GM19023 (cell line): ENCODE measurements around the gene ERGIC1.
"Not testable (repeated sequence)": the region's sequence is repeated elsewhere in the genome, so short reads cannot be mapped to it uniquely, and the experiment has no call there.

ENCODE experiments used
- ATAC-seq: cut with Tn5 transposase; IDR thresholded peaks from one replicate; pipeline ENCODE4 v1.9.1; 2021; ENCODE audit warnings: mild to moderate bottlenecking, moderate library complexity; ENCODE audit not compliant: unreplicated experiment

Gene ERGIC1

GRCh38 chr5:172800088-172800551 is 33.9 kb upstream of the ERGIC1 start:
- ATAC-seq = no peak

DNA sequence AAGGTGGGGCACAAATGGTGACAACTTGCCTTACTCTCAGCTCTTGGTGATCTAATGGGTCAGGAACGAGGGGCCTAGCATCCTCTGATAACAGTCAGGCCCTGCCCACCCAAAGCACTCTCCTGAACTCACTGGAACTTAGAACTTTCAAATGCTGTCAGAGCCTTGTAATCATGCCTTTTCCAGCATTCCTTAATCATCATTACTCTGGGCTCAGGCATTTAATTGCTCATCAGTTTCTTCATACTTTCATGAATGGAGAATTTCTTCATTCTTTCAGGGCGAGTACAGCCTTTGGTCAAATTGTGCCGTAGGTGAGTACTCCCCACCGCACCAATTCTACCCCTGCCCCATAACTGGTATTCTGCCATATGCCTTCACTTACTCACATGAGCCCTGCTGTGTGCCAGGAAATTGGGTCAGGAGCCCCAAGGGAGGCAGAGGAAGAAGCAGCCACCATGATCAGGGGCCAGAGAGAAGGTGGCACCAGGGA is 32.8 kb upstream of the ERGIC1 start:
- ATAC-seq = no peak

GRCh38 chr5:172802112-172802511 is 31.9 kb upstream of the ERGIC1 start:
- ATAC-seq = no peak

DNA sequence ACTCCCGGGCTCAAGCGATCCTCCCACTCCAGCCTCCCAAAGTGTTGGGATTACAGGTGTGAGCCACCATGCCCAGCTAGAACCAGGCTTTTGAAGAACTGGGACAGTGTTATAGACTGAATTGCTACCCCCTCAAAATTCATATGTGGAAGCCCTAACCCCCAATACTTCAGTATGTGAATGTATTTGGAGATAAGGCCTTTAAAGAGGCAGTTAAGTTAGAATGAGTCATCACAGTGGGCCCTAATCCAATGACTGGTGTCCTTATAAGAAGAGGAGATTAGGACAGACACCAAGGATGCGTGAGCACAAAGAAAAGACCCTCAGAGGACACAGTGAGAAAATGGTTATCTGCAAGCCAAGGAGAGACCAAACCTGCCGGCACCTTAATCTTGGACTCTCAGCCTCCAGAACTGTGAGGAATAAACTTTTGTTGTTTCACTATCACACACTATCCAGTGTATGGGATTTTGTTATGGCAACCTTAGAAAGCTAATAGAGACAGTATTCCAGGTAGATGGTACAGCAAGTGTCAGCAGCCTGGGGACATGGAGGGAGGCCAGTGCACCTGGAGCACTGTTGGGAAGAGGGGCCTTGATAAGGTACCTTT is 31.4 kb upstream of the ERGIC1 start:
- no peak for ATAC-seq

GRCh38 chr5:172805018-172805683 is 28.9 kb upstream of the ERGIC1 start:
- ATAC-seq = no peak

GRCh38 chr5:172805736-172806255 is 28.3 kb upstream of the ERGIC1 start:
- no peak for ATAC-seq

- ATAC-seq = peak; percentile 95
Observed at GRCh38 chr5:172806897-172807672, 27.0 kb upstream of the ERGIC1 start.

GRCh38 chr5:172807766-172808311 is 26.2 kb upstream of the ERGIC1 start:
- ATAC-seq = no peak

GRCh38 chr5:172809774-172810173 is 24.3 kb upstream of the ERGIC1 start:
- no peak for ATAC-seq

- not testable (repeated sequence) for ATAC-seq
Observed at GRCh38 chr5:172810996-172811395, 23.1 kb upstream of the ERGIC1 start.

- no peak for ATAC-seq
Observed at GRCh38 chr5:172815631-172816030, 18.4 kb upstream of the ERGIC1 start.

- ATAC-seq = no peak
Observed at GRCh38 chr5:172816925-172817562, 17.0 kb upstream of the ERGIC1 start.

- no peak for ATAC-seq
Observed at GRCh38 chr5:172817664-172818063, 16.4 kb upstream of the ERGIC1 start.

GRCh38 chr5:172818081-172818480 is 16.0 kb upstream of the ERGIC1 start:
- no peak for ATAC-seq

GRCh38 chr5:172819569-172819968 is 14.5 kb upstream of the ERGIC1 start:
- ATAC-seq = no peak

GRCh38 chr5:172820046-172820767 is 13.8 kb upstream of the ERGIC1 start:
- ATAC-seq = no peak

DNA sequence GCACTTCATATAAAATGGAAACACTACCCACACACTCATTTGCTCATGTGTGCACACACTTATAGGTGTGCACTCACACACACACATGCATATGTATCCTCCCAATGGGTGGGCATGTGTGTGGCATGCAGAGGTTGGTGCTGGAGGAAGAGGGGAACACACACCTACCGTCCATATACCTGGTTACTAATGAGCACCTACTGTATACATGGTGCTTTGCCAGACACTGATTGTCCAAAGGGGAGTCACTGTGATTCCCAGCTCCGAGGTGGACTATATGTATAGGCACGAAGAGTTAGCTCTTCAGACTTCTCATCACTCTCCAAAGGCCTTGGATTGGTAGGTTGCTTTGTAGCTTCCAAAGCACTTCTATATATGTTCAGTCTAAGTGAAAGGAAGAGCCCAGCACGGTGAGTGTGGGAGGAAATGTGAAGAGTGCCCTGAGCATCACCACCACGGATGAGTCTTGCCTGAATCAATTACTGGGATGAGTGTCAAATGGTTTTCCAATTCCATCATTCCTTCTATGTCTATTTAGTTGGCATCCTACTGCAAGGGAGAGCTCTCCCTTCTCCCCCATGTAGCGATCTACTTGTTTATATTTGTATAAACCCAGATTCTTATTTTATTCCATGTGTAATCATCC is 12.6 kb upstream of the ERGIC1 start:
- no peak for ATAC-seq

GRCh38 chr5:172823840-172824362 is 10.2 kb upstream of the ERGIC1 start:
- no peak for ATAC-seq

GRCh38 chr5:172825610-172826204 is 8.3 kb upstream of the ERGIC1 start:
- no peak for ATAC-seq
